Omental fat pad (tissue), 4 donors: Measurements from ENCODE around the gene CSGALNACT2. TPM values are rescaled to one million over a fixed set of nuclear protein-coding genes. Genes with fewer than 3 reads are reported as not detected.

Experiments
- ATAC-seq: fragments of 150-250 bp; one replicate; pipeline ENCODE4 v1.9.1; 2016; ENCODE audit warnings: mild to moderate bottlenecking, moderate library complexity; ENCODE audit not compliant: low FRiP score
- DNase-seq: peaks from one replicate; pipeline ENCODE4 v3.0.0-alpha.2; 2019; ENCODE audit warnings: low spot score
- total RNA-seq, 4 donors: library from RNA; depleted of rRNA; stranded (reverse); fragments of >200 nt; gene quantifications; one replicate each; pipeline ENCODE4 v1.1.0, GENCODE V29; 2016
- TF ChIP-seq, protein P1 (sequence below), 3 donors: fragments of 450-650 bp; IDR thresholded peaks; one replicate each; pipeline ENCODE4 v1.5.1; 2016 to 2017; ENCODE audit warnings: antibody characterized with exemption in 3 of 3, mild to moderate bottlenecking in 3 of 3, moderate library complexity in 2 of 3

Gene CSGALNACT2
- total RNA-seq, 4 donors from 2014 or later: 22.0 to 45.8 (median 37.9) TPM

- ATAC-seq: no peak
- peak; percentile 16 for DNase-seq
- TF ChIP-seq, protein P1, sequence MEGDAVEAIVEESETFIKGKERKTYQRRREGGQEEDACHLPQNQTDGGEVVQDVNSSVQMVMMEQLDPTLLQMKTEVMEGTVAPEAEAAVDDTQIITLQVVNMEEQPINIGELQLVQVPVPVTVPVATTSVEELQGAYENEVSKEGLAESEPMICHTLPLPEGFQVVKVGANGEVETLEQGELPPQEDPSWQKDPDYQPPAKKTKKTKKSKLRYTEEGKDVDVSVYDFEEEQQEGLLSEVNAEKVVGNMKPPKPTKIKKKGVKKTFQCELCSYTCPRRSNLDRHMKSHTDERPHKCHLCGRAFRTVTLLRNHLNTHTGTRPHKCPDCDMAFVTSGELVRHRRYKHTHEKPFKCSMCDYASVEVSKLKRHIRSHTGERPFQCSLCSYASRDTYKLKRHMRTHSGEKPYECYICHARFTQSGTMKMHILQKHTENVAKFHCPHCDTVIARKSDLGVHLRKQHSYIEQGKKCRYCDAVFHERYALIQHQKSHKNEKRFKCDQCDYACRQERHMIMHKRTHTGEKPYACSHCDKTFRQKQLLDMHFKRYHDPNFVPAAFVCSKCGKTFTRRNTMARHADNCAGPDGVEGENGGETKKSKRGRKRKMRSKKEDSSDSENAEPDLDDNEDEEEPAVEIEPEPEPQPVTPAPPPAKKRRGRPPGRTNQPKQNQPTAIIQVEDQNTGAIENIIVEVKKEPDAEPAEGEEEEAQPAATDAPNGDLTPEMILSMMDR (IDR thresholded peaks at IDR 0.05): no peak
Observed at GRCh38 chr10:43230101-43230908, 92.1 kb downstream of the CSGALNACT2 start.

DNA sequence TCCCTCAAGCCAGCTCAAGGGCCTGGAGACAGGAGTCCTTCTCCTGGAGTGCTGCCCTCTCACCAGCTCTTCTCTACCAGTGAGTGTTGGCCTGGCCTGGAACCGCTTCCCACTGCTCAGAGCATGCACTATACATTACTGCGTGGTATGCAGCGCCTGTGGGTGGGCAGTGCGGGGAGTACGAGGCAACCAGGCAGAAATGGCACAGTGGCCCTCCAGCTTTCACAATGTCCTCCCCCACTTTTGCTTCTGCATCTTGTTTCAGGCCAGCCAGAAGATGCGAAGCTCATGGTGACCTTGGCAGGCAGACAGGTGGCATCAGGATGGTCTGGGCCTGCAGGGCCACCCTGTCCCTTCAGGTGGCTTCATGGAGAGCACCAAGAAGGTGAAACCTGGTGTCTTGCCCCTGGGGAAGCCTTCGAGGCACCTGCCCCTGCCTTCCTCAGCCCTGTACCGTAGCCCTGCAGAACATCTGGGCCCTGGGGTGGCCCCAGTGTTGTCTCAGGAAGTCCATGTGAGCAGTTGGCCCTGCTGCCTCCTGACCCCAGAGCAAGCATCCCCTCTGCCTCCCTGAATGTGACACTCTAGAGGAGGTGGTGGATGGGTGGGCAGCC lies 92.8 kb downstream of the CSGALNACT2 start:
- peak; percentile 18 for DNase-seq
- TF ChIP-seq, protein P1 (IDR thresholded peaks at IDR 0.05): no peak
- no peak for ATAC-seq

DNA sequence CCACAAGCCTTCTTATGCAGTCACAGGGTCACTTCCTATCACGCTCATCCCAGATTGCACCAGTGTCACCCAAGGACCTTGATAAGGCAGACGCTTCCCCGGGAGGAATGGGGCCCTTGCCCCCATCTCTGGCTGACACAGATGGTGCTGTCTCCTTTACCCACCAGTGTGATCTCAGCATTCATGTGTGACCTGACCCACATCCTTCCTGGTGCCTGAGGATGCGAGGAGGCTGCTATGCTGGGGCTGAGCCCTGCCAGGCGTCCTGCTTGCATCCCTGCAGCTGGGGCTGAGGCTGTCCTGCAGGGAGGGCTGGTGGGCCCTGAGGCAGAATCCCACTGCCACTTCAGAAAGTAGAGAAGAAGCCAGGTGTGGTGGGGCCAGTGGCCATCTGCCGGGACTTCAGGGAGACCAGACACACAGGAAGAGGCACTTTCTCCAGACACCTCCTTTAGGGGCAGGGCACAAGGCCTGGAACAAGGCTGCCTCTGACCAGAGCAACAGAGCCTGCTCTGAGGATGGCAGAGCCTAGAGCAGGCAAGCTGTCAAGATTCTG lies 93.4 kb downstream of the CSGALNACT2 start:
- no peak for ATAC-seq
- TF ChIP-seq, protein P1 (IDR thresholded peaks at IDR 0.05): no peak
- DNase-seq: peak; percentile 11

DNA sequence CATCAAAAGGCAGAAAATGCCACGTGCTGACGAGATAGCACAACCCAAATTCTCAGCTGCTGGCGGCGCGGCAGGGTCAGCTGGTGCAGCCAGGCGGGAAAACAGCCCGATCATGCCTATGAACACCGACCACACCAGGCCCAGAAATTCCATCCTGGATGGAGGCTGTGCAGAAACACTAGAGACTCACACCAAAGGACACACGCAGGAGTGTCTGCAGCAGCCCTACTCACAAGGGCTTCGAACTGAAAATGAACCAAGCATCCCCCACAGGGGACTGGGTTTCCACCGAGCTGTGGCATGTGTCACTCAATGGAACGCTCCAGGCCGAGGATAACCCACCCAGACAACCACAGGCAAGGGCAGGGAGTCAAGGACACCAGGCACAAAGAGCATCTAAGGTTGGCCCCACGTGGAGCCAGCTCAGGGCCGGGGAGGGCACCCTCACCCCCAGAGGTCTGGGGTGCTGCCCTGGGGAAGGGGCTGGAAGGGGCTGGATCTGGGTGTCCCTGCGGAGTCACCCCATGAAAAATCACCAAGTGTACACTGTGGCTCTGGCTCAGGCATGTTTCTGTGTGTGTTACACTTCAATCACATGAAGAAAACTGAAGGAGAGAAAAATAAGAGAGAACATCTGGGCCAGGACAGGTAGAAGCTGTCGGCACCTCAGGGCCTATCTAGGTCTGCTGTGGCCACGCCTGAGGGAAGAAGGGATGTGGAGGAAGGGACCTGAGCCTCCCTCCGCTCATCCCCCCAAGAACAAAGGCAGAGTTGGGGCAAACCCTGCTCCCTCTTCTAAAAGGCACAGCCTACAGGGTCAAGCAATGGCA lies 95.6 kb downstream of the CSGALNACT2 start:
- TF ChIP-seq, protein P1 (IDR thresholded peaks at IDR 0.05): no peak
- peak; percentile 7 for DNase-seq
- no peak for ATAC-seq

GRCh38 chr10:43234471-43235041 lies 96.3 kb downstream of the CSGALNACT2 start:
- peak; percentile 8 for DNase-seq
- TF ChIP-seq, protein P1 (IDR thresholded peaks at IDR 0.05): no peak
- ATAC-seq: no peak

Other genes with a start within 250 kb of the CSGALNACT2 start
- gene RET, start 61.4 kb upstream of the CSGALNACT2 start, total RNA-seq: 1 to 10 TPM in 2 of 4 donors, under 1 TPM in 2; 0.79 to 1.3 (median 0.96) TPM
- 1 to 10 TPM in 2 of 4 donors, under 1 TPM in 2; 0.28 to 2.8 (median 0.92) TPM for gene RASGEF1A, start 128.6 kb downstream of the CSGALNACT2 start, total RNA-seq
- not detected for gene FXYD4, start 233.2 kb downstream of the CSGALNACT2 start, total RNA-seq